NCI-H2196 treated with DMSO at 0.1 percent for 48 hours (cell line): ENCODE data around the gene VWA3A.
"Not testable (repeated sequence)": the region's sequence is repeated elsewhere in the genome, so short reads cannot be mapped to it uniquely, and the experiment has no call there.

Experiments used
- DNase-seq: peaks from one replicate; lab custom pipeline; 2025; ENCODE audit not compliant: unreplicated experiment; lab: John Stamatoyannopoulos, UW

Gene VWA3A

GRCh38 chr16:22195695-22196558, 103.6 kb downstream of the VWA3A start:
- peak; percentile 83 for DNase-seq

GRCh38 chr16:22196559-22197168, 104.3 kb downstream of the VWA3A start:
- not testable (repeated sequence) for DNase-seq

- DNase-seq = no peak
Measured at GRCh38 chr16:22198547-22199293, 106.4 kb downstream of the VWA3A start.

- no peak for DNase-seq
Measured at GRCh38 chr16:22202261-22202637, 109.9 kb downstream of the VWA3A start.

- DNase-seq = no peak
Measured at GRCh38 chr16:22203091-22203490, 110.8 kb downstream of the VWA3A start.

GRCh38 chr16:22204091-22204655, 111.8 kb downstream of the VWA3A start:
- DNase-seq = no peak

GRCh38 chr16:22205577-22206012, 113.3 kb downstream of the VWA3A start:
- DNase-seq = no peak

GRCh38 chr16:22206013-22206841, 113.9 kb downstream of the VWA3A start, which contains the start of gene EEF2K:
Gene EEF2K, plus strand, starts transcription at chr16:22206278. Its CDS starts 19,452 bp downstream, at chr16:22225730.
- peak; percentile 95 for DNase-seq
